GM20000 (cell line): ENCODE results near the gene ANKHD1.

Experiments used
- DNase-seq: peaks from one replicate; pipeline ENCODE4 v3.0.0; 2012; ENCODE audit warnings: low spot score
- CTCF ChIP-seq: IDR thresholded peaks from 2 replicates; pipeline ENCODE4 v1.5.1; 2012; ENCODE audit warnings: mild to moderate bottlenecking, control low read depth; ENCODE audit errors: extremely low read depth, missing control alignments

Gene ANKHD1

GRCh38 chr5:140588311-140589070 lies 186.9 kb downstream of the ANKHD1 start:
- DNase-seq: no peak
- no peak for TF ChIP-seq CTCF
